GM12878 (cell line): Measurements from ENCODE around the gene TAF11L4. TPM values are rescaled to one million over a fixed set of nuclear protein-coding genes. Genes with fewer than 3 reads are reported as not detected.
"Not testable (repeated sequence)": the region's sequence is repeated elsewhere in the genome, so short reads cannot be mapped to it uniquely, and the experiment has no call there.

Experiments
- ATAC-seq: fragments of 200-7000 bp; cut with Tn5 transposase; 3 replicates; pipeline ENCODE4 v1.9.1; 2020; ENCODE audit warnings: mild to moderate bottlenecking, moderate library complexity
- Bru-seq: library from RNA; stranded (reverse); fragments of 400-500 nt; gene quantifications from one replicate; lab custom pipeline; 2021; lab: Mats Ljungman, UMichigan
- BruChase-seq, 2 experiments: library from RNA; stranded (reverse); fragments of 400-500 nt; gene quantifications; one replicate each; lab custom pipeline; 2021; lab: Mats Ljungman, UMichigan
- BruUV-seq: library from RNA; stranded (reverse); fragments of 400-500 nt; replicated peaks from 2 replicates; lab custom pipeline; 2021; lab: Mats Ljungman, UMichigan
- CTCF ChIA-PET: fragments of 300-600 bp; sonication (Branson Sonifier 250); formaldehyde crosslinking; extraction: SDS; loops from one replicate; lab custom pipeline; 2021; ENCODE audit warnings: inconsistent platforms; lab: Yijun Ruan, JAX
- POLR2A ChIA-PET: fragments of 350-600 bp; formaldehyde crosslinking; extraction: SDS; loops from one replicate; lab custom pipeline; 2021; ENCODE audit warnings: inconsistent platforms; lab: Charles Lee
- RAD21 ChIA-PET: fragments of 300-600 bp; sonication (Branson Sonifier 250); formaldehyde crosslinking; loops from one replicate; lab custom pipeline; 2023; ENCODE audit warnings: antibody characterized with exemption; ENCODE audit not compliant: unreplicated experiment; lab: Charles Lee
- SMC1A ChIA-PET: fragments of 300-600 bp; sonication (Branson Sonifier 250); formaldehyde crosslinking; loops from one replicate; lab custom pipeline; 2023; ENCODE audit not compliant: unreplicated experiment, uncharacterized antibody; lab: Charles Lee
- DNase-seq: peaks from one replicate; pipeline ENCODE4 v3.0.0-alpha.2; 2011; ENCODE audit warnings: low read depth, low spot score
- FAIRE-seq: peaks from 3 replicates; lab custom pipeline; 2011; peaks lifted over from hg19 to GRCh38; lab: Jason Lieb, UNC
- H2AFZ ChIP-seq: 2 replicates; pipeline ENCODE4 v1.6.0; 2011; ENCODE audit warnings: low read depth, low read length, control low read depth; ENCODE audit not compliant: control insufficient read depth
- H3K27ac ChIP-seq: 2 replicates; pipeline ENCODE4 v1.5.1; 2011; ENCODE audit warnings: control low read depth; ENCODE audit not compliant: control insufficient read depth, insufficient read depth
- H3K27me3 ChIP-seq, 2 experiments: replicated peaks in 1 of 2; 2 replicates each; pipeline versions ENCODE4 v1.6.0 to v1.6.1; 2011; ENCODE audit warnings: low read length in 1 of 2; ENCODE audit not compliant: control insufficient read depth in 2 of 2, insufficient read depth in 2 of 2
- H3K36me3 ChIP-seq, 2 experiments: 2 replicates each; pipeline ENCODE4 v1.5.1; 2011; ENCODE audit warnings: low read length in 1 of 2; ENCODE audit not compliant: control insufficient read depth in 2 of 2, insufficient read depth in 2 of 2
- H3K4me1 ChIP-seq: 2 replicates; pipeline ENCODE4 v1.6.1; 2011; ENCODE audit warnings: mild to moderate bottlenecking, low read length, moderate library complexity, mixed read lengths; ENCODE audit not compliant: control insufficient read depth, insufficient read depth
- H3K4me2 ChIP-seq: 2 replicates; pipeline ENCODE4 v1.6.0; 2011; ENCODE audit warnings: control low read depth; ENCODE audit not compliant: control insufficient read depth, insufficient read depth
- H3K4me3 ChIP-seq: fragments of 200-600 bp; sonication (generic); 2 replicates; pipeline ENCODE4 v1.5.1; 2016
- H3K79me2 ChIP-seq: 2 replicates; pipeline ENCODE4 v1.6.0; 2011; ENCODE audit warnings: low read length; ENCODE audit not compliant: control insufficient read depth, insufficient read depth
- H3K9ac ChIP-seq: 2 replicates; pipeline ENCODE4 v1.8.0; 2011; ENCODE audit warnings: low read length, control low read depth, mixed read lengths; ENCODE audit not compliant: control insufficient read depth, insufficient read depth
- H3K9me3 ChIP-seq: replicated peaks from 3 replicates; pipeline ENCODE4 v1.5.1; 2011; ENCODE audit warnings: mild to moderate bottlenecking, low read length; ENCODE audit not compliant: control insufficient read depth, insufficient read depth
- H4K20me1 ChIP-seq: 2 replicates; pipeline ENCODE4 v1.6.0; 2011; ENCODE audit not compliant: control insufficient read depth, insufficient read depth
- POU2F2 ChIP-seq: IDR thresholded peaks from 3 replicates; pipeline ENCODE4 v1.6.1; 2011; ENCODE audit warnings: low read depth, mild to moderate bottlenecking, low read length, borderline replicate concordance
- RUNX3 ChIP-seq: IDR thresholded peaks from 2 replicates; pipeline ENCODE4 v1.6.1; 2012; ENCODE audit warnings: low read length, inconsistent platforms
- TCF7 ChIP-seq: IDR thresholded peaks from 2 replicates; pipeline ENCODE4 v1.6.1; 2014; ENCODE audit warnings: antibody characterized with exemption, borderline replicate concordance
- WGBS: methylation state at CpG from one replicate; pipeline ENCODE4 v1.1.6; 2016; ENCODE audit warnings: low lambda C conversion rate; ENCODE audit not compliant: insufficient replicate concordance, insufficient coverage; ENCODE audit errors: missing lambda C conversion rate; 5-methylcytosine and 5-hydroxymethylcytosine counted together
- in situ Hi-C: fragments of 300-500 bp; cut with MboI; formaldehyde crosslinking; loops from 9 replicates; pipeline ENCODE4 v1.14.3; 2018; ENCODE audit warnings: mixed read lengths
- intact Hi-C: fragments of 100-400 bp; cut with micrococcal nuclease; formaldehyde crosslinking; loops from one replicate; pipeline ENCODE4 v1.14.2; 2022; ENCODE audit not compliant: unreplicated experiment
- long read RNA-seq, 2 experiments: library from polyadenylated mRNA; unstranded; transcript quantifications; one replicate each; pipeline ENCODE4 v2.0.0, GENCODE V29; 2019 to 2020
- polyA minus RNA-seq, 3 experiments: library from RNA; depleted of rRNA, polyadenylated mRNA; stranded (reverse); fragments of >200 nt; gene quantifications; 2 replicates each; pipeline ENCODE4 v1.2.3, GENCODE V29; 2011
- polyA plus RNA-seq, 11 experiments: library from polyadenylated mRNA; depleted of rRNA in 4 of 11; unstranded in 6 of 11; stranded (reverse) in 5 of 11; fragments of >200 nt; fragmentation: Nextera tagmentation in 4 of 11; fragmentation: Illumina TruSeq in 1 of 11; extraction: Ambion mirVana in 4 of 11; extraction: Trizol in 1 of 11; gene quantifications; 1 replicate in 1 of 11; 2 replicates in 10 of 11; pipeline versions ENCODE4 v1.2.1 to v1.2.3, GENCODE V29; 2011 to 2016; ENCODE audit warnings: inconsistent platforms in 2 of 11, missing spikeins in 2 of 11, low read depth in 1 of 11
- total RNA-seq, 4 experiments: library from RNA; depleted of rRNA in 3 of 4; stranded (reverse); fragments of >200 nt in 3 of 4; fragmentation: Illumina TruSeq in 1 of 4; extraction: Trizol in 1 of 4; gene quantifications; 2 replicates each; pipeline versions ENCODE4 v1.2.1 to v1.2.3, GENCODE V29; 2013 to 2021

The TAF11L4 gene
- total RNA-seq (2013; cell fraction: nucleolus; rRNA removed): not detected in 2 replicates
- not detected in 2 replicates for total RNA-seq (2014; rRNA removed)
- not detected in 2 replicates for total RNA-seq (2014; rRNA removed; fragmentation: Illumina TruSeq; extraction: Trizol)
- not detected in 2 replicates for total RNA-seq (2021)
- not detected for polyA plus RNA-seq (2011; ENCODE audit: low read depth)
- polyA plus RNA-seq (2011; rRNA removed): not detected in 2 replicates
- not detected in 2 replicates for polyA plus RNA-seq (2011; cell fraction: cytosol; rRNA removed)
- polyA plus RNA-seq (2011; cell fraction: nucleus; rRNA removed): not detected in 2 replicates
- polyA plus RNA-seq (2012): not detected in 2 replicates
- not detected in 2 replicates for polyA plus RNA-seq (2014; fragmentation: Illumina TruSeq; extraction: Trizol)
- not detected for polyA plus RNA-seq (2014; fragmentation: Nextera tagmentation; extraction: Ambion mirVana)
- polyA plus RNA-seq (2014; rRNA removed): not detected in 2 replicates
- not detected for polyA plus RNA-seq (2016; fragmentation: Nextera tagmentation; extraction: Ambion mirVana)
- not detected in 2 replicates for polyA minus RNA-seq (2011; rRNA and poly(A)+ RNA removed)
- polyA minus RNA-seq (2011; cell fraction: cytosol; rRNA and poly(A)+ RNA removed): not detected in 2 replicates
- polyA minus RNA-seq (2011; cell fraction: nucleus; rRNA and poly(A)+ RNA removed): not detected in 2 replicates
- Bru-seq, nascent RNA: not detected
- BruChase-seq, experiment 1, labeled RNA remaining after a 6-hour chase: not detected
- BruChase-seq, experiment 2, labeled RNA remaining after a 2-hour chase: not detected
- long read RNA-seq, experiment 1: 0 reads
- long read RNA-seq, experiment 2: 0 reads

DNA sequence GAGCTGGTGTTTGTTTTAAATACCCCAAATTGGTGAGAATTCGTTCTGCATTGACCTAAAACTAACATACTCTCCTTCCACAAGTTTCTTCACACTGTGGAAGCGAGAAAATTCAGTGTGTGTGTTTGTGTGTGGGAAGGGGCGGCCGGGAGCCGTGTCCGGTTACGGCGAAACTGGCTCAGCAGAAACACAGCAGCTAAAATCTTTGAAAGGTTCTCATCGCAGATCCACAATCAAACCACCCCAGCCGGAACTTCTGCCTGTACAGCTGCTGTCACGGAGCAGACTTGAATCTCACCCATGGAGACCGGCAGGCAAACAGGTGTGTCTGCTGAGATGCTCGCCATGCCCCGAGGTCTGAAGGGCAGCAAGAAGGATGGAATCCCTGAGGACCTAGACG is at the start of gene TAF11L4:
Gene TAF11L4, plus strand, starts transcription at position 301 of the 400 bp plus-strand sequence.
- in situ Hi-C loops, ATAC-seq, SMC1A ChIA-PET, H3K9ac ChIP-seq, H3K4me2 ChIP-seq, FAIRE-seq, CTCF ChIA-PET, H3K4me1 ChIP-seq, H3K79me2 ChIP-seq, intact Hi-C loops, RAD21 ChIA-PET, POLR2A ChIA-PET, H4K20me1 ChIP-seq, H3K27ac ChIP-seq, H3K9me3 ChIP-seq, BruUV-seq, DNase-seq, H3K36me3 ChIP-seq, H3K4me3 ChIP-seq, H2AFZ ChIP-seq, H3K27me3 ChIP-seq: not testable (repeated sequence)
- no CpG with 5 or more reads among the region's 15 CpGs for WGBS

DNA sequence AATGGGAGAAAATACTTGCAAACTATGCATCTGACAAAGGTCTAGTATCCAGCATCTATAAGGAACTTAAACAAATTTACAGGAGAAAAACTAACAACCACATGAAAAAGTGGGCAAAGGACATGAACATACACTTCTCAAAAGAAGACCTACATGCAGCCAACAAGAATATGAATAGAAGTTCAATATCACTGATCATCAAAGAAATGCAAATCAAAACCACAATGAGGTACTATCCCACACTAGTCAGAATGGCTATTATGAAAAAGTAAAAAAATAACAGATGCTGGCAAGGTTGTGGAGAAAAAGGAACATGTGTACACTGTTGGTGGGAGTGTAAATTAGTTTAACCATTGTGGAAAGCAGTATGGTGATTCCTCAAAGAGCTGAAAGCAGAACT is 46.5 kb upstream of the TAF11L4 start:
- H2AFZ ChIP-seq, FAIRE-seq, H3K9ac ChIP-seq, intact Hi-C loops, H3K9me3 ChIP-seq, SMC1A ChIA-PET, POLR2A ChIA-PET, H3K4me1 ChIP-seq, H3K36me3 ChIP-seq, DNase-seq, H3K4me2 ChIP-seq, H3K27me3 ChIP-seq, in situ Hi-C loops, H3K27ac ChIP-seq, BruUV-seq, H4K20me1 ChIP-seq, H3K79me2 ChIP-seq, RAD21 ChIA-PET, H3K4me3 ChIP-seq: not testable (repeated sequence)
- ATAC-seq: peak; percentile 47
- TF ChIP-seq RUNX3: peak; percentile 53
- TF ChIP-seq TCF7: peak; percentile 72
- TF ChIP-seq POU2F2: 0 out of 3 replicates have a peak, but pooled peaks have one; percentile 16
- CTCF ChIA-PET: interaction anchor here (1.2 kb wide), 1 partner anchor 259 kb away, joined by 3 read pairs; no protein-coding TSS in a partner anchor
